Measurements from ENCODE around the gene CACNA1C.

GRCh38 chr12:2745655-2746054 lies 692.9 kb downstream of the CACNA1C start:
- TF ChIP-seq SMC3 (IDR thresholded peaks at IDR 0.05; ENCODE audit: low read depth, low read length) (no peak), CTCF (conservative IDR thresholded peaks at IDR 0.05; ENCODE audit: low read depth, low read length) (no peak), RAD21 (IDR thresholded peaks at IDR 0.05; ENCODE audit: low read length) (no peak), POLR2A (IDR thresholded peaks at IDR 0.05; ENCODE audit: low read depth, low read length) (no peak), CEBPB (IDR thresholded peaks at IDR 0.05; ENCODE audit: low read depth, low read length) (no peak), MXI1 (IDR thresholded peaks at IDR 0.05; ENCODE audit: borderline replicate concordance, low read depth, low read length) (no peak), BHLHE40 (IDR thresholded peaks at IDR 0.05; ENCODE audit: low read depth, low read length) (no peak)

Measured in IMR-90 (cell line).